WI38 (cell line): Measurements from ENCODE around the gene RSPH1.

ENCODE experiments used
- H3K4me3 ChIP-seq: 2 replicates; pipeline ENCODE4 v1.5.1; 2011; ENCODE audit warnings: low read depth, mild to moderate bottlenecking, control low read depth, low read length
- TF ChIP-seq, protein P1 (sequence below): IDR thresholded peaks from 2 replicates; pipeline ENCODE4 v1.5.1; 2012; ENCODE audit warnings: low read depth, mild to moderate bottlenecking, control low read depth, low read length

The RSPH1 gene

GRCh38 chr21:42444745-42445059, 51.3 kb downstream of the RSPH1 start:
- TF ChIP-seq, protein P1, sequence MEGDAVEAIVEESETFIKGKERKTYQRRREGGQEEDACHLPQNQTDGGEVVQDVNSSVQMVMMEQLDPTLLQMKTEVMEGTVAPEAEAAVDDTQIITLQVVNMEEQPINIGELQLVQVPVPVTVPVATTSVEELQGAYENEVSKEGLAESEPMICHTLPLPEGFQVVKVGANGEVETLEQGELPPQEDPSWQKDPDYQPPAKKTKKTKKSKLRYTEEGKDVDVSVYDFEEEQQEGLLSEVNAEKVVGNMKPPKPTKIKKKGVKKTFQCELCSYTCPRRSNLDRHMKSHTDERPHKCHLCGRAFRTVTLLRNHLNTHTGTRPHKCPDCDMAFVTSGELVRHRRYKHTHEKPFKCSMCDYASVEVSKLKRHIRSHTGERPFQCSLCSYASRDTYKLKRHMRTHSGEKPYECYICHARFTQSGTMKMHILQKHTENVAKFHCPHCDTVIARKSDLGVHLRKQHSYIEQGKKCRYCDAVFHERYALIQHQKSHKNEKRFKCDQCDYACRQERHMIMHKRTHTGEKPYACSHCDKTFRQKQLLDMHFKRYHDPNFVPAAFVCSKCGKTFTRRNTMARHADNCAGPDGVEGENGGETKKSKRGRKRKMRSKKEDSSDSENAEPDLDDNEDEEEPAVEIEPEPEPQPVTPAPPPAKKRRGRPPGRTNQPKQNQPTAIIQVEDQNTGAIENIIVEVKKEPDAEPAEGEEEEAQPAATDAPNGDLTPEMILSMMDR: no peak
- no peak overlapping the region for H3K4me3 ChIP-seq

DNA sequence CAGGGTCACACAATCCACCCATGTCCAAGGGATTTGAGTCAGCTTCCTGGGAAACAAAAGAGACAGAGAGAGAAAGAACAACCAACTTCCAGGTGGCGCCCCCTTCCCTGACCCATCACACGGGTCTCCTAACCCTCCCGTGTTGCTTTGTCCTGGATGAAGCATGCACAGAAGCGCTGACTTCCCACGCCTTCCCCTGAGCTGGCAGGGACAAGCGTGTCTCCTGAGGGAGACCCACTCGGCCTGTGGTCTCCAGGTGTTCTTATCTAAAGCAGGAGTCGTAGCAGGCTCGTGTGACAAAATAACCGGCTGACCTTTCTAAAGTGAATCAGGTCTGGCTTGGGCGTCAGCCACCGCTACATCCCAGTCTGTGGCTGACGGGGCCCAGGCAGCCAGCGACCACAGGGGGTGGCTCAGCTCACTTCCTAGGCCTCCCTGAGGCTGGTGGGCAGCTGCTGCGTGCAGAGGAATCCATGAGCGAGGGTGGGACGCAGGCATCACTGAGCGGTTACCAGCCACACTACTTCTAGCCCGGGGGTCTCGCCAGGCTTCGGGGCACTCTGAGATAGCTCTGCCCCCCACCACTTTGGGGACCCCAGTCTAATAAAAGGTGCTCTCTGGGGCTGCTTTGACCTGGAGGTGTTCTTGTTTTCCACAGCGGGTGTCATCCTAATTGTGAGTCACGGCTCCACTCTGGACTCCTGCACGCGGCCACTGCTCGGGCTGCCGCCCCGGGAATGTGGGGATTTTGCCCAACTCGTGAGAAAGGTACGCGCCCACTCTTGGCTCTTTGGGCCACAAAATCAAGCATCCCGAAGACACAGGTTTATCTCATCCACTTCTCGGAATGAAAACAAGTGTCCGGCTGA, 51.9 kb downstream of the RSPH1 start:
- TF ChIP-seq, protein P1: no peak
- H3K4me3 ChIP-seq: no peak overlapping the region

DNA sequence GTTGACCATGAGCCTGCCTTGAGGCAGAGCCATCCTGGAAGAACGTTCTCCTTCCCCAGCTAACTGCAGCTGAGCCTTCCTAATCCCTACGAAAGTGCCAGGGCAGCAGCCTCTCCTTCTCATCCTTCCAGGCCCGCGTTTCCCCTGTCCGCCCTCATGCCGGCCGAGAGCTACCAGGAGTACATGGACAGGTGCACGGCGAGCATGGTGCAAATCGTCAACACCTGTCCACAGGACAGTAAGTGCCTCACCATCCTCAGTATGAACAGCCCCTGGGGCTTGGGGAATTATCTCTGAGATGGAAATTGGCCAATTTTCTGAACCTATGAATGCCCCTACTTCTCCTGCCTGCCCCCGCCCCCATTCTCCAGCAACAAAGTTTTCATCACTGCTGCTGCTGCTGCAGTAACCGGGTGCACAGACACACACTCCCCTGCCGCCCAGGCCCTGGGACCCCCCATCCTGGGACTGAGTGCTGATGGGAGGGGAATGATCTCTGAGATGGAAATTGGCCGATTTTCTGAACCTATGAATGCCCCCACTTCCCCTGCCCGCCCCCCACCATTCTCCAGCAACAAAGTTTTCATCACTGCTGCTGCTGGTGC, 52.7 kb downstream of the RSPH1 start:
- TF ChIP-seq, protein P1: no peak
- no peak overlapping the region for H3K4me3 ChIP-seq

DNA sequence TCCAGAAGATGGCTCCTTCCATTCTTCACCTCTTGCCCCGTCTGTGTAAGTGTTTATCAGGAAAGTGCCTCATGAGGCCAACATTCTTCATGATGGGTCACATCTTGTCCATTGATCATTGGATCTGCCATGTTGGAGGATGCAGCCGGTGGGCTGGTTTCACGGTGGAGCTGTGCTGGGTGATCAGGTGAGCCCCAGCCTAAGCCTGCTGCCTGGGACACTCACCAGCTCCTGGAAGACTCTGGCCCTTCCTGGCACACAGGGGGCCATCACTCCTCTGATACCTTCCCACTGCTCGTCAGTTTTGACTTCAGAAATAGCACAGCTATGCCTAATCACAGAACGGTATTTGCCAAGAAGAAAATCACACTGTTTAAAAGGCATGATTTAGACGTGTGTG, 54.1 kb downstream of the RSPH1 start:
- no peak overlapping the region for H3K4me3 ChIP-seq
- TF ChIP-seq, protein P1: no peak

DNA sequence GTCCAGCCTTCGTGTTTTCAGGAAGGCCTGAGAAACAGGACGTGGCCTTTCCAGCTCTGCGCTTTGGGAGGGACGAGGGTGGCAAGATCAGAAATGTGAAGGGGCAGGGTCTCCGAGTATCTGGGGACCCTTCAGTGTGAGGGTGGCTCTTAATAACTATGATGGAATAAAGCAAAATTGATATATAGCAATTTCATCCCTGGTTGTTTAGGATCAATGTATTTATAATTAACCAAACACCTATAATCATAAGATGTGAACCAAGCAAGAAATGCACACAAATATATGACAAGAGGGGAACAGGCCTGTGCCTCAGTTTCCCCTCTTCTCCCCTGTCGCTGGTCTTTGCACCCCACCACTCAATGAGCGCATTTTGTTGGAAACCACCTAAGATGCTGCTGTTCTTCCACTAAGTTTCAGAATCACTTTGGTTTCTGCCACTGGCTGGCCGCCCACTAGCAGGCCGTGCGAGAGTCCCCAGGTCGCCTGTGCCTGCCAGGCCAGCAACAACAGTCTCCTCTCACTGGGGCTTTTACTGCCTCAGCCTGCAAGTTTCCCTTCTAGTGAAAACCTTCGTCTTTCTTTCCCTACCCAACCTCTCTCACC, 55.7 kb downstream of the RSPH1 start:
- no peak overlapping the region for H3K4me3 ChIP-seq
- TF ChIP-seq, protein P1: no peak

DNA sequence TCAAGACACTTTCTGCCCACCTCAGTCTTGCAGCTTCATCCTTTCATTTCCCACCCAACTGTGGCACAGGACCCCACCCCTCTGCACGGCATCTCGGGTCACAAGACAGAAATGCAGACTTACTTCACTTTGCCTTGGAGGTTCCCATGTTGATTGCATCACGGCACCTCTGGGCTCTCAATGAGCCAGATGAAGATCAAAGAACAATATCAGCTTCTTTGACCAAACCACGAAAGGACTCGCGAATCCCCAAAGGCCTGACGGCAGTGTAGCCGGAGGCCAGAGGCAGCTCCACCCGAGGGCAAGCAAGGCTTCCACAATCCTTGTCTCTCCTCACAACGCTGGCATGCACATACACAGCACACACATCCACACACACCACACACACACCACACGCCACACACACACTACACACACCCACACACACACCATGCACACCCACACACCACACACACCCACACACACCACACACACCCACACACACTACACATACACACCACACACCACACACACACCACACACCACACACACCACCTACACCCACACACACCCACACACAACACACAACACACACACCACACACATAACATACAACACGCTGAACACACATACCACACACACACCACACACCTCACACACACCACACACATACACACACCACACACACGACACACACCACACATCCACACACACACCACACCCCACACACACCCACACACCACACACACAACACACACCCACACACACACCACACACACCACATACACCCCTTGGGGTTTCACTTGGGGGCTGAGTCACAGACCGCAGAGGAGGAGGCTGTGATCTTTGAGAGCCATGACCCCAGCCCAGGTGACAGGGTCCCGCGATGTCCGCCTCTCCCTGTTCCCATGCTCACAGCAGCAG, 56.5 kb downstream of the RSPH1 start:
- TF ChIP-seq, protein P1: no peak
- H3K4me3 ChIP-seq: no peak overlapping the region
